ENCODE data around the gene GFER.
"Not testable (repeated sequence)": the region's sequence is repeated elsewhere in the genome, so short reads cannot be mapped to it uniquely, and the experiment has no call there.

Gene GFER

DNA sequence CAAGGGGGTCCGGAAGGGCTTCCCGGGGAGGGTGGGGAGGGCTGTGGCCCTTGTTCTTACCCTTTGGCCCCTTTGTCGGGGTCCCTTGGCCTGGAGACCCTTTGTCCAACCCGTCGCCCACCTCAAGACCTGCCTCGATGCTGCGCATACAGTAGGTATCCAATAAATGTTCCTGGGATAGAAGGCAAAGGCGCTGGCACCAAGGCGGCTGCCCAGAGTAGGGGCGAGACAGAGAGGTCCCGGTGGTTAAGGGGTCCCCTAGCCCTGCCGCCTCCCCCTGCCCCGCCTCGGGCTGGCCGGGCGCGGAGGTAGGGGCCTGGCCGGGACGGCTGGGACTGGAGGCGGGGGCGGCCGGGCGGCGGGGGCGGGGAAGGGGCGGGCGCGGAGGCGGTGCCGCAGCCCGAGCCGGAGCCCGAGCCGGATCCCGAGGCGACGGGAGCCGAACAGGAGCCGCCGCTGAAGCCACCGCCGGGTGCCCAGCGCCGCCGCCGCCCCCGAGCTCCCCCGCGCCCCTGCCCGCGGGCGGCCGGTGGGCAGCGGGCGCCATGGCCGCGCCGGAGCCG is 42.5 kb downstream of the GFER start, which contains the start of gene NHERF2:
TSS of gene NHERF2 (plus strand) at position 442 of the 563 bp plus-strand sequence. CDS start at position 546, 104 bp downstream.
- DNase-seq (ENCODE audit: low spot score), result no peak

DNA sequence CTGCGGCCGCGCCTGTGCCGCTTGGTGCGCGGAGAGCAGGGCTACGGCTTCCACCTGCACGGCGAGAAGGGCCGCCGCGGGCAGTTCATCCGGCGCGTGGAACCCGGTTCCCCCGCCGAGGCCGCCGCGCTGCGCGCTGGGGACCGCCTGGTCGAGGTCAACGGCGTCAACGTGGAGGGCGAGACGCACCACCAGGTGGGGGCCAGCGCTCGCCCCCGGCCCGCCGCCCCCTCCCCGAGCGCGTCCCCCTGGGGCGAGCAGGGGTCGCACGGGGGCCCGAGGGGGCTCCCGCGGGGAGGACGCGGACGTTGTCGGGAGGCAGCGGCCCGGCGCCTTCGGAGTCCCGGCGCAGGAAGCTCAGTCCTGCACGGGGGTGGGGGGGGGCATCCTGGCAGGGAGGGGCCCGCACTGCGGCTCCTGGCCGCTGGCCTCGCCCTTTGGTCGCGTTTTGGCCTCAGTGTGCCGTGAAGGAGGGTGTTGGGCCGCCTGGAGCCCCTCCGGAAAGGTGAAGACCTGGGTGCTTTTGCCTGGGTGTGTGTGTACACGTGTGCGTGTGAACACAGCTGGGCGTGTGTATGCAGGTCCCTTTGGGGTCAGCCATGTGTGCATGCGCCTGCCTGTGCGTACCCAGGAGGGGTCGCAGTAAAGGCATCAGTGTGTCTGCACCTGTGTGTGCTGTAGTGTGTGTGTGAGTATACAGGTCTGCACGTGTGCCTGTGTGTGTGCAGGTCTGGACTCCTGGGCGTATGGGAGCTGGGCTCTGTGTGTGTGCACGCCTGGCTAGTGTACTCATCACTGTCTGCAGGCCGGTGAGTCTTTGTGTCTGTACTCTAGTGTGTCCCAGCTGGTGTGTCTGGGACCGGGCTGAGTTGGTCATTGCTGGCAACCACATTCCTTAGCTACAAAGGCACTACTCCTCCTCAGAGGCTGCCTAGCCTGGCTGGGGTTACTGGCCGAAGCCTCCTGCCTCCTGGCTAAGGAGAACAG is 43.3 kb downstream of the GFER start:
- no peak for DNase-seq (ENCODE audit: low spot score)

DNA sequence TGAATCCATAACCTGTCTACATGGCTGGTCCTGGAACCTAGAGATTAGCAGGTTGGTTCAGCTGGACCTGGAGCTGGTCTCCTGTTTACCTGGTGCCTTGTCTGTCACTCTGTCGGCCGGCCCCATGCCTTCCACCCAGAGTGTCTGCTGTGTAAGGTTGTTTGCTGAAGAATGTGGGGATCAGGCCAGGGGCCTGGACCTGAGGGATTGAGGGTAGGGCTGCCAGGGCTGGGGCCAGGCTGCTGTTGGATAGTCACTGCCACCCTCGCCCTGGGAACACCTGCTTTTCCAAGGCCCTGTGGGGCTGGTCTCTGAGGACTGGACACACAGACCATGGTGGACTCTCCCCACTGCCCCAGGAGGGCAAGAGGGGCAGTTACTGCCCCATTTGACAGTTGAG is 44.2 kb downstream of the GFER start:
- no peak for DNase-seq (ENCODE audit: low spot score)

DNA sequence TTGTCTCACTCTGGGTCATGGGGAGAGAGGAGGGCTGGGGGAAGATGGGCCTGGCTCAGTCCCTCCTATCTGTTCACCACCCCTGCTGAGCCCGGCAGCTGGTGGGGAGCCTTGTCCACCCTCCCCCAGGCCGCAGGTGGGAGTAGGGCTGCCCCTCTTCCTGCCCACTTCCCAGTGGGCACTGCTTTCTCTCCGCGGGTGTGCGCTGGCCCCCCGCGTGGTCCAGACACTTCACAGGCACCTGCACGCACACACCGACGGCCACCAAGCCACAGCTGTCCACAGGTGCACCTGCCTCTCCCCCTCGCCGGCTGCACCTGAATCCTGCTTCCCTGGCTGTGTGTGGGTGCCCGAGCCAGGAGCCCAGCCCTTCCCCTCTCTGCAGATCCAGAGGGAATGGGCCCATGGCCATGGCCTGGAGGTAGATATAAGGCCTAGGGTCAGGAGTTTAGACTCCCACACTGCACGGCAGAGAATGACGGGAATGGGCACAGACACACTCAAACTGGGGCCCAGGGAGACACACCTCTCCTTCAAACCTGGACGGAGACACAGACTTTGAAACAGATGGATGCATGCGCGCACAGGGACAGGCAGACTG is 44.7 kb downstream of the GFER start:
- DNase-seq (ENCODE audit: low spot score), result no peak

DNA sequence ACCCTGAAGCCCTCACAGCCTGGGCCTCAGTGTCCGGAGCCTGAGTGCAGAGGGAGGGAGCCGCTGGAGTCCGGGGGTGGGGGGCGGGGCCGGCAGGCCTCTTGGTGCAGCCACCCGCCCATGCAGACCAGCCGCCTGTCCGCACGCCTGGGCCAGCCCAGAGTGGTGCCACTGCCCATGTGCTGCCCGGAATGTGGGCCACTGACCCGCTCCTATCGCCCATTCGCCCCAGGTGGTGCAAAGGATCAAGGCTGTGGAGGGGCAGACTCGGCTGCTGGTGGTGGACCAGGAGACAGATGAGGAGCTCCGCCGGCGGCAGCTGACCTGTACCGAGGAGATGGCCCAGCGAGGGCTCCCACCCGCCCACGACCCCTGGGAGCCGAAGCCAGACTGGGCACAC is 45.4 kb downstream of the GFER start:
- no peak for DNase-seq (ENCODE audit: low spot score)

DNA sequence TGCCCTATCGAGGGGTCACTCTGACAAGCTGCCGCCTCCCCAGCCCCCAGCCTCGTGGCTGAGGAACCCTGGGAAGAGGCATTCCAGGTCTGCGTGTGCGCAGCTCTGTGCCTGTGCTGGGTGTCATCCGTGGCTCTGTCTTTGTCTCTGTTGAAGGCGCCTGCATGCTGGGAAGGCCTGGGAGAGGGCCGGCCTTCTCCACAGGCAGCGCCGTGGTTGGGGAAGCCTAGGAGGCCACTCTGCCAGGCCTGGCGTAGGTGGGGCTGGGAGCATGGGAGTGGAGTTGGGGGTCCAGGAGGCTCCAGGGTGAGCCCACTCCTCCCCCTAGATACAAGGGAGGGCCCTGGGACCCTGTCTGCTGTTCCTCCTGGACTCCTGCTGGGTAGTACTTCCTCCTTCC is 46.0 kb downstream of the GFER start:
- no peak for DNase-seq (ENCODE audit: low spot score)

DNA sequence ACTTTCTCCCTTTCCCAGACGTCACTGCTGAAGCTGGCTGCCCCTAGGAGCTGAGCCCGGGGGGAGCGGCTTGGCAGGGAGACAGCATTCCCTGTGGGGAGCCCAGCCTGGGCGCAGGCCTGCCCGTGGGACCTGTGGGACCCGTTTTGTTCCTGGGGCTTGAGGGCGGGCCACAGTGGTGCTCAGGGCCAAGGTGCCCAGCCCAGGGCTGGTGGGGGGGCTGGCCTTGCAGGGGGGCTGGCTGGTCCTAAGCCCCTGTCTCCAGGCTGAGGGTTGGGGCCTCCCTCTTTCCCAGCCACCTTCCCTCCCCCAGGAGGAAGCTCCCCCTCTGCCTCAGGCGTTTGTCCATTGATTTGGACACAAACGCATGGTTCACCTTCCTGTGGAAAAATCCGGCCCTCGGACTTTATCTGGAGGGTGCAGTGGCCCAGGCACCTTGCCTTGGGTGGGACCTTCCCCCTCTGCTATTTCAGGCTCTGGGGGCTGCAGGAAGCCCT is 47.1 kb downstream of the GFER start:
- no peak for DNase-seq (ENCODE audit: low spot score)

DNA sequence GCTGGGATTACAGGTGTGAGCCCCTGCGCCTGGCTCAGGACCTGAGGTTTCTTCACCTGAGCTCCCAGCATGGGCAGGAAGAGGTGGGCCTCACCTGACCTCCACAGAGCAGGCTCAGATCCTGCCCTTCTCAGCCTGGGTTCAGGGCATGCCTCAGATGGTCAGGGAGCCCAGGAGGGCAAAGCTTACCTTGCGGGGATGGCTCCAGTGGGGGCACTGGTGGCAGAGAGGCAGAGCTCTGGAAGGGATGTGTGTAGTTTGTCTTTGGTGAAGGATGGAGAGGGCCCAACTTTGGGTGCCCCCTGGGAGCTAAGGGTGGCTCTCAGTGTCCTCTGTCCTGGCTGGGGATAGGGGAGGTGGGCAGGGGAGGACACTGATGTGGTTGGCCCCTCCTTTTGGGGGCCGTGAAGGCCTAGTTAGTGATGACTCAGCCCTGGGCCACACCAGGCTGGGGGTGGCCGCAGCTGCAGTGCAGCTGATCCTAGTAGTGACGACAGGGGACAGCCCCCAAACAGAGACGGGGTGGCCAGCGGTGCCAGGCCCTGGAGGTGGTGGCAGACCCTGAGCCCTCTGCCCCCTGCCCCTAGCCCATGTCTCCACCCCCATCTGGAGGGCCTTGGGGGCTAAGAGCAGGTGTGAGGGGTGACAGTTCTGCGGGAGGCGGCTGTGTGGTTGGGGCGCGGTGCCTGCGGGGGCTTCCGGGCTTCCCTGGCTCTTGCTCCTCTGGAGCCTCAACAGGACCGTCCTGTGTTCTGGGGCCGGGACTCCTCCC is 48.5 kb downstream of the GFER start:
- DNase-seq (ENCODE audit: low spot score), result peak; percentile 50

DNA sequence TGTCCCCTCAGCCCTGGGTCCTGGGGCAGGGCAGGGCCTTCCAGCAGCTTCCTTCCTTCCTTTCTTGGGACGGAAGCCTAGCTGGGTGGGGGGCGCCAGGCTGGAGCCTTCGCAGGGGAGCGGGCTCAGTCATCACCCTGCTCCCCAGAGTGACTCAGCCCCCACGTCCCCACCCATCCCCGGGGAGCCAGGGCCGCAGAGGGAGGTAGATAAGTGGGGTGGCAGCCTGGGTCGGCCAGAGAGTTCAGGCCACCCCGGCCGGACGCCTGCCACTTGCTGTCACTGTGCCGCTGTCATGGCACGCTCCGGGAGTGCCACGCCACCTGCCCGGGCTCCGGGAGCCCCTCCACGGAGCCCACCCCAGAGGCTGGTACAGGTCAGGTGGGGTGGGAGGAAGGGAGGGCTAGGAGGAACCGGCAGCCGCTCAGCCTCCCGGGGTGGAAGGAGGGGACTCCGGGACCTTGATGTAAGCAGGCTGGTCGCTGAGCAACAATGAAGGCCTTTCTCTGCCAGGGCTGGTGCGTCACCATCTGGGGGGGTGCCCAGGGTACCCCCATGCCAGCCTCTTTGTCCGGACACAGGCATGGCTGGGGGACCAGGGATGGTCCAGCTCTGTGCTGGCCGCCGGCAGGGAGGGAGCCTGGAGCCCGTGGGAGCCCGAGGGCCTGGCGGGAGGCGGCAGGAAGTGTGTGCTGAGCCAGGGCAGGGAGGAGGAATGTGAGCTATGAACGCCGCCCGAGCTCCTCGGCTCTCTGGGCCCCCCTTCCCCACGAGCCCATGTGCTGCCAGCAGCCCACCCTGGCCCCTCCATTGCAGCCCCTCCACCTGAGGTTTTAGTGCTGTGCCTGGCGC is 49.3 kb downstream of the GFER start:
- peak; percentile 93 for DNase-seq (ENCODE audit: low spot score)

DNA sequence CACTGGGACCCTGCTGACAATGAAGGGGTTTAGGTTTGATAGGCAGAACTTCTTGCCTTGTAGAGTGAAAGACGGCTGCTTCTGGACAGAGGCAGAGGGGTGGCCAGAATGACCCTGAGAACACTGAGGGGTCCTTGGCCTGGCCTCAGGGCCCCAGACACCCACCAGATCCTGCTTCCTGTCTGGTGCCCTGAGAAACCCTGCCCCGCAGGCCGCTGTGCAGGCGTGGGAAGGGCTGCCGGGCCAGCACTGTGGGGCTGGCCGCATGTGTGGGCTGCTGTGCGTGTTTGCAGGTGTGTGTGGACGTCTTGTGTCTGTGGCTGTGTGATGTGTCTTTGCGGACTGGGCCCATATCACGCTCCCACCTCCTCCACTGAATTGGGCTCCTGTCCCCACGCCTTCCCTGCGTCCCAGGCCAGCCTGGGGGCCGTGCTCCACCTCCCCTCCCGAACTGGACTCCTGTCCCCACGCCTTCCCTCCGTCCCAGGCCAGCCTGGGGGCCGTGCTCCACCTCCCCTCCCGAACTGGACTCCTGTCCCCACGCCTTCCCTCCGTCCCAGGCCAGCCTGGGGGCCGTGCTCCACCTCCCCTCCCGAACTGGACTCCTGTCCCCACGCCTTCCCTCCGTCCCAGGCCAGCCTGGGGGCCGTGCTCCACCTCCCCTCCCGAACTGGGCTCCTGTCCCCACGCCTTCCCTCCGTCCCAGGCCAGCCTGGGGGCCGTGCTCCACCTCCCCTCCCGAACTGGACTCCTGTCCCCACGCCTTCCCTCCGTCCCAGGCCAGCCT is 50.1 kb downstream of the GFER start:
- DNase-seq (ENCODE audit: low spot score), result not testable (repeated sequence)

DNA sequence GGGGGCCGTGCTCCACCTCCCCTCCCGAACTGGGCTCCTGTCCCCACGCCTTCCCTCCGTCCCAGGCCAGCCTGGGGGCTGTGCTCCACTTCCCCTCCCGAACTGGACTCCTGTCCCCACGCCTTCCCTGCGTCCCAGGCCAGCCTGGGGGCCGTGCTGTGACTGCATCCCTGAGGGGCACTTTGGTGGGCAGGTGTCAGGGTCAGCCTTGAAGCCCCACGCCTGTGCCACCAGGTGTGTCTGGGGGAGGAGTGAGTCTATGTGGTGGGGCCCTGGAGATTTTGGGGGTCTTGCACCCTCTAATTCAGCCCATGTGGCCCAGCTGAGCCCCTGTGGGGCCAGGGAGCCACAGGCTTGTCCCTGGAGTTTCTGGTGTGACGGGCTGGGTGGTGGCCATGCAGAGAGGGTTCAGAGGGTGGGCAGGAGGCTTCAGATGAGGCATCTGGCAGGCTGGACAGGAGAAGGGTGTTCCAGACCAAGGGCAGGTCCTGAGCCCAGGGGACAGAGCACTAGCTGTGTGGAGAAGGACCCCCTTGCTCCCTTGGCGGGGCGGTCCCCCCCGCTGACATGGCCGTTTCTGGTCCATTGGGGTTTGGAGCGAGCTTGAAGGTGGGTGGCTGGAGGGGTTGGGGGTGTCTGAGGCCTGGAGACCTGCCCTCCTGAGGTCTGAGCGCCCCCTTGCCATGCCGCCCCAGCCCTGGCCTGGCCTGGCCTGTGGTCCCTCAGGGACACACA is 50.9 kb downstream of the GFER start:
- DNase-seq (ENCODE audit: low spot score), result no peak

DNA sequence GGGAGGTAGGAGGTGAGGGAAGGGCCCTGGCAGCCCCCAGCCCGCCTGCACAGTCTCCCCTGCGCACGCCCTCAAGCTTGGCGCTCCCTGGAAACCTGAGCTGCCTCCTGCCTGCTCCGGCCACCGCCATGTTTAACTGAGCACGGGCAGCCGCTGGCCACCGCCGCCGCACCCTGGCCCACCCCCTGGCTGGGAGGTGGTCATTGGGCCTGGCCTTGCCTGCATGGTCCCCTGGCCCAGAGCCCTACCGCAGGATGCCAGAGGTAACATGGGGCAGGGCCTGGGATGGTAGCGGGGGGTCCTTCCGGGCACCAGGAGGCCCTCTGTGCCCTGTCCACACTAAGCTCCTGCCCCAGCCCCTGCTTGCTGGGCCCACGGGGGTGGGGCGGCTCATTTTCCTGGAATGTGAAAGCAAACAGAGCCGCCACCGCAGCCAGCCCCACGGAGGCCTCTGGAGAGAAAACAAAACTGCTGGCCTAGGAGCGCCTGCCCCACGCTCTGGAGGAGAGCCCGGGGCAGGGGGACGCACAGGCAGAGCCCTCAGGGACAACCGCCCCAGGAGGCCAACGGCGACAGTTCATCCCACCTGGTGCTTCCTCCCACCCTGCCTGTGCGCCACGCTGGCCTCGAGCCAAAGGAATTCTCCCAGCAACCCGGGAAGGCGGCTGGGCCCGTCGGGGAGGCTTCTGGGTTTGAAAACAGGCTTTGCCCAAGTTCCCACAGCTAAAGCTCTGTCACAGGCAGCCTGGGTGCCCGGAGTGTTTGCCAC is 51.6 kb downstream of the GFER start:
- no peak for DNase-seq (ENCODE audit: low spot score)

DNA sequence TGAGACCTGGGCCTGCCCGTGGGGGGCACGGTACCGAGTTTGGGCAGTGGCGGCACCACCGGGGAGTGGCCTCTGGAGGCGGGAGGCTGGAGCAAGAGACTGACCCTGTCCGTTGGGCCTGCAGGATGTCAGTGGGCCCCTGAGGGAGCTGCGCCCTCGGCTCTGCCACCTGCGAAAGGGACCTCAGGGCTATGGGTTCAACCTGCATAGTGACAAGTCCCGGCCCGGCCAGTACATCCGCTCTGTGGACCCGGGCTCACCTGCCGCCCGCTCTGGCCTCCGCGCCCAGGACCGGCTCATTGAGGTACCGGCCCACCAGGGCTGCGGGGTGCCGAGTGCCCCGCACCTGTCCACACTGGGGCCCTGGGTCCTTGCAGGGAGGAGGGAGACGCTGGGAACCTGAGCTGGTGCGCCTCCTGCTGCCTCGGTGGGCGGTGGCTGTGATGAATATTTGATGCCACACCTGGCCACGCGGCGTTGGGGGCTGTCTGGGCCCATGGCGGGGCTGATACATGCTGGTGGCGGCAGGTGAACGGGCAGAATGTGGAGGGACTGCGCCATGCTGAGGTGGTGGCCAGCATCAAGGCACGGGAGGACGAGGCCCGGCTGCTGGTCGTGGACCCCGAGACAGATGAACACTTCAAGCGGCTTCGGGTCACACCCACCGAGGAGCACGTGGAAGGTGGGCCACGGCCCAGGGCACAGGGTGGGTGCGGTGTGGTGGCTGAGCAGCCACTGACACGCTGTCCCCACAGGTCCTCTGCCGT is 52.4 kb downstream of the GFER start:
- DNase-seq (ENCODE audit: low spot score), result no peak

DNA sequence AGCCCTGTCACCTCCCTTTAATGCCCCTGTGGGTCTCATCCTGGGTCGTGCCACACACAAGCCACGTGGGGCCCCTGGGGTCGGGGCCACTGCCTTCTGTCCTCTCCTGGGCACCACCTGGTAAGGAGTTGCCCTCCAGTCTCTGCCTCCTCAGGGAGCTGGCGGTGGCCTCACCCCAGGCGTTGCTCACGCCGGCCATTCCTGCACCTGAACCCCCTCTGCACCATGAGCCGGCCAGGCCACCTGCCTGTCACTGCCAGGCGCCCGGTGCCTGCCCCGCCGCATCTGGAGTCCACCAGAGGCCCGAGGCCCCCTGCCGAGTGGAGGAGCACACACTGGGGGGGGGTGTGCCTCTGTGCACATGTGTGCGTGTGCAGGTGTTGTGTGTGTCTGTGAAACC is 53.1 kb downstream of the GFER start:
- DNase-seq (ENCODE audit: low spot score), result no peak
